Stimulated activated CD4-positive, alpha-beta T cell treated with anti-CD3 and anti-CD28 coated beads, Interleukin-2, amount 100 ng/mL, for 24 hours (primary cell): ENCODE data around the gene CERT1.

Experiments used
- DNase-seq, 2 donors: peaks; one replicate each; pipeline ENCODE4 v3.0.0-alpha.2; 2020

Gene CERT1

DNA sequence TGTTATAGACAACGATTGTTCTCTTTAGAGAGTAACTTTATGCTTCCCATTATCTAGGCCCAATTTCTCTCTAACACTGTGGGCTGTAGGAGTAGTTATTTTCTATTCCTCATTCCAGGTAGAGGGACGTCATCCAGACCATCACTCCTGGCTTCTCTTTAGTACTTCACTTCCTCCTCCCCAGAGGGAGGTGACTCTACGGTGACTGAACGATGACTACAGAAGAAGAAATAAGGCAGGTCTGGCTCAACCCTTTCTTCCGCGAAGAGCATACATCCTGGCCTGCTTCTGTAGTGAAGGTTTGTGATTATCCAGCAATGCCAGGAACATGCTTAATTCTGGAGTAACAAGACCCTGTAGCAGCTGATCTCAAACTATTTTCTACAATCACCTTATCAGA, 123.6 kb downstream of the CERT1 start:
- DNase-seq: no peak

- DNase-seq: no peak
These were observed 127.2 kb downstream of the CERT1 start for GRCh38 chr5:75384218-75384617.

GRCh38 chr5:75381456-75381855, 130.0 kb downstream of the CERT1 start:
- no peak for DNase-seq

DNA sequence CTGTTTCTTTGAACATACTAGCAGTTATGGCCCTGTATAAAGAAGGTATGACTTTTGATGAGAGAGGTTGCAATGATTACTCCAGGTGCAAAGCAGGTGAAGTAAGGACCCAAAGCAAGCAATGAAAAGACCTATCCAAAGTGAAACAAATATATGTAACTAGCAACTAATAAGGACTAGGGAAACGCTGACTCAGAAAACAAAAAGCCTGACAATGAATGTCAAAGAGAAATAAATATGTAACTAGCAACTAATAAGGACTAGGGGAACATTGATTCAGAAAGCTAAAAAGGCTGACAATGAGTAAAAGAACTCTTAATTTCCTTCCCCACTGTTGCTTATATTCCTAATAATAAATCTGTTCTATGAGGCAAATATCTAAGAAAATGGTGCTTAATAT, 131.3 kb downstream of the CERT1 start:
- no peak for DNase-seq

GRCh38 chr5:75375414-75375813, 136.0 kb downstream of the CERT1 start:
- no peak for DNase-seq

GRCh38 chr5:75374394-75374814, 137.0 kb downstream of the CERT1 start:
- no peak for DNase-seq

- DNase-seq: no peak
These were observed 137.6 kb downstream of the CERT1 start for GRCh38 chr5:75373862-75374261.

DNA sequence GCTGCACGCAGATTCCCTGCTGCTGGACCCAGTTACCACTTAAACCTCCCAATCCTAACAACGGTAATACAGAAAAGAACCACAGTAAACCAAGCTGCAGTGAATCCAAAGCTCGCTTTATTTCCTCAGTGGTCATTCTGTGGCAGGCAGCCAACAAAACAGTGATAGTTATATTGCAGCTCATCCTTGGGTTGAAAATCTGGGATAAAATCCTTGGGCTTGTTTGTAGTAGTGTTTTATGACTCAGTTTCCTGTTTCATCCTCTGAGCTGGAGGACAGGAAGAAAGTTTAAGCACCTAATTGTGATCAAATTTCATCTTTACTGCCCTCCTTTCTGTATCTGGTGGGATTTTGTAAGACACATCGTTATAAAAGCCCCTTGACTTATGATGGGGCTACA, 143.0 kb downstream of the CERT1 start:
- no peak for DNase-seq

DNA sequence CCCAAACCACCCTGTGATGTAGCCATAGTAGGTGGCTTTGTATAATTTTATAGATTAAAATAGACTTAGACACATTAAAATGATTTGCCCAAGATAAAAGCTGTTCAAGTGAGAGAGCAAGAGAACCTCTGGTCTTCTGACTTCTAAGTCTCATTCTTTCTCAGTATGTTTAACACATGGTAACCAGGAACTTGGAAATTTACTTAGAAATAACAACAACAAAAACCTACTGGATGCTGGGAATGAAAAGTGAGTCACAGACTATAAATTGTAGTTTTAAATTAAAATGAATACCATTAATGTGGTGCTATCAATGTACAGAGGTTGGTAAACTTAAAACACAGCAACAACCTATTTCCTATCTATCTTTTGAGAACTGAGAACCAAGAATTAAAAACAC, 144.0 kb downstream of the CERT1 start:
- no peak for DNase-seq

- no peak for DNase-seq
These were observed 144.6 kb downstream of the CERT1 start for GRCh38 chr5:75366787-75367186.

- no peak for DNase-seq
These were observed 145.7 kb downstream of the CERT1 start for GRCh38 chr5:75365740-75366139.

GRCh38 chr5:75364571-75365280, 146.7 kb downstream of the CERT1 start:
- DNase-seq: no peak

DNA sequence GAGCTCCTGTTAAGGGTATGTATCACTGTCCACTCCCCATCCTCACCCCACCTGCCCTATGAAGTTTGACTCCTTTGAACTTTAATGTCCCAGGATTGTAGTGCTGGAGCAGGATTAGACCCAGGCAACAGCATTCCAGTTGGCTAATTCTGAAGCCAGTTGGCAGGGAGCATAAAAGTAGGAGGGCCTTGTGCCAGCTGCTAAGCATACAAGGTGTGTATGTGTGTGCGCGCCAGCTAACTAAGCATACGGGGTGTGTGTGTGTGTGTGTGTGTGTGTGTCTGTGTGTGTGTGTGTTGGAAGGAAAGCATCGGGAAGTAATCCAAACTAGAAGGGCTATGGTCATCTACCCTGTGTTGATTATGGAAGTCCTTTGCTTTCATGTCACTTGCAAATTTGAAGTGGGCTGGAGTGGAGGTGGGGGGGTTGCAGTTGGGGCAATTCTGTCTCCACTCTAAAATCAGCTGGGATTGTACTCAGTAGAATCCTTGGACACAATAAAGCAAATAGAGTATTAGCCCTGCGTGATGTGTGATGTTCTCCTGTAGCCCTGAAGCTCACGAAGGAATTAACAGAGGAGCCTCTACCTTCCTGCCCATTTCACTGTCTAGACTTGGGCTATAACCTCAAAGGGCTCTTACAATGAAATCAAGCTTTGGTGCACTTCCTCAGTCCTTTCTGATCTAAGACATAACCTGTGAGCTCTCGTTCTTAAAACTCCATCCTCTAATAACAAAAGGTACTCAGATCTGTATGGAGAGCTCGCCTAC, 147.5 kb downstream of the CERT1 start:
- DNase-seq: no peak

DNA sequence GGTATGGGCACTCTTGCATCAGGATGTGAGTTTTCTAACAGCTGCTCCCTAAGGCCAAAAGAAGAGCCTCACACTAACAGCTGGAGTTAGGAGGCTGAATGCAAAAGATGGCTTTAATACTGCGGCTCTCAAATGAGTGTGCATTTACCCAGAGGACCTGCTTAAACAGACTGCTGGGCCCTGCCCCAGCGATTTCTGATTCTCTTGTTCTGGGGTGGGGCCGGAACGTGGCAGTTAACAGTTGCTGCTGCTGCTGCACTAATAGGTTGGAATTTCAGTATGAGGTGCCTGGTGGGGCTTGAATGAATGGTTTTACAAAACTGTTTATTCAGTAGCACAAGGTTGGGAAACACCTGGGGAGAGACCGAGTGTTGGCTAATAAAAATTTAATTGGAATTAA, 148.3 kb downstream of the CERT1 start:
- DNase-seq: no peak

GRCh38 chr5:75362474-75362975, 148.9 kb downstream of the CERT1 start:
- no peak for DNase-seq

- DNase-seq: no peak
These were observed 150.1 kb downstream of the CERT1 start for GRCh38 chr5:75361310-75361709.

DNA sequence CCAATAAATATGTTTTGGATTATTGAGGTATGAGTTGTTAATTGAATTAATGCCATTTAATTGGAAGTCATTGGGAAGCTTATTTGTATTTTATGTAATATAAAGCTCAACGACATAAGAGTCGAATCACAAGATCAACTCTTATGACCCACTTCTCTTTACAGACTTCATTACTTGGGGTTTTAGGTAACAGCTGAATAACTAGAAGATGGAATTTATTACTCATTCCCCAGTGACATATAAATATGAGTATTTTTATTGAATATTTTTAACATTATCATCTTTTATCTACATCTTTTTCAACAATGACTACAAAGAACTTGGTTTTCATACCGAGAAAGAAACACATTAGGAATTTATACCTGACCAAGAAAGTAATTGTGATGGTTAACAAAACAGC, 153.3 kb downstream of the CERT1 start:
- DNase-seq: no peak

GRCh38 chr5:75356719-75357118, 154.7 kb downstream of the CERT1 start:
- DNase-seq: no peak

GRCh38 chr5:75355236-75355635, 156.2 kb downstream of the CERT1 start:
- DNase-seq: no peak

DNA sequence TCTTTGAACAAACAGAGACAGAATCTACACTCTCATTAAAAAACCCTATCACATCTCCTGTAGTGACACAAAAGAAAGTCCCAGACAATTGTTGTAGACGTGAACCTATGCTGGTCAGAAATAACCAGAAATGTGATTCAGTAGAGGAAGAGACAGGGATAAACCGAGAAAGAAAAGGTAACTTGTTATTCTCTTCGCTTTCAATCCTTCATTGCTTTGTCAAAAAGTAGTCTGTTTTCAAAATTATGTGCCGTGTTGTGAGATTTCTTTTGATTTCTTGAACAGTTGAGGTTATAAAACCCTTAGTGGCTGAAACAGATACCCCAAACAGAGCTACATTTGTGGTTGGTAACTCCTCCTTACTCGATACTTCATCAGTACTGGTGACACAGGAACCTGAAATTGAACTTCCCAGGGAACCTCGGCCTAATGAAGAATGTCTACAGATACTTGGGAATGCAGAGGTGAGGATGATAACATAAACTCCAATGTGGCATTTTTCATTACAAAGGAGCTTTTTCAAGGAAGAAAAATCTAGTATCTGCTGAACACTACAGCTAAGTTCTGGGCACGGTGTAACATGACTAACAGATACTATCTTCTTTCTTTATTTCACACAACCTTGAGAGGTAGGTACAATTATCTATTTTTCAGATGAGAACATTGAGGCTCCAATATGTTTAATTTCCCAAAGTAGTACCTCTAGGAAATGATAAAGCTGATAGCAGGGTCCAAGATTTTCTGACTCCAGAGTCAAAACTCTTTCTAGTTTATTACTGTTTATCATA, 160.1 kb downstream of the CERT1 start:
- DNase-seq: no peak

GRCh38 chr5:75349663-75350062, 161.8 kb downstream of the CERT1 start:
- no peak for DNase-seq

DNA sequence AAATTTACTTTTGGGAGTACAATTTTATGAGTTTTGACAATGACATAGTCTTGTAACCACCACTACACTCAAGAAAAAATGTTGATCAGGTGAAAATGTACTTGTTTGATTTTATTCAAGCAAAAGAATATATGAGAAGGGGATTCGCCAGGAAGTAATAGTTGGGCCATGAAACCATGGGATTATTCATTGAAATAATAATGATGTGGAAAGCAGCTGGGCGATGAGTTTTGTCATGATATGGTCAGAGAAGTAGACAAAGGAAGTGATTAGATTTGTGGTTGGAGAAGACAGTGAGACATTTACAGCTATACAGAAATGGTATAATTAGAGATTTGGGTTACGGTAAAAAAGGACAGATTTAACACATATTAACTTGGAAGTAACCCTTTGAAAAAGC, 163.2 kb downstream of the CERT1 start:
- no peak for DNase-seq

DNA sequence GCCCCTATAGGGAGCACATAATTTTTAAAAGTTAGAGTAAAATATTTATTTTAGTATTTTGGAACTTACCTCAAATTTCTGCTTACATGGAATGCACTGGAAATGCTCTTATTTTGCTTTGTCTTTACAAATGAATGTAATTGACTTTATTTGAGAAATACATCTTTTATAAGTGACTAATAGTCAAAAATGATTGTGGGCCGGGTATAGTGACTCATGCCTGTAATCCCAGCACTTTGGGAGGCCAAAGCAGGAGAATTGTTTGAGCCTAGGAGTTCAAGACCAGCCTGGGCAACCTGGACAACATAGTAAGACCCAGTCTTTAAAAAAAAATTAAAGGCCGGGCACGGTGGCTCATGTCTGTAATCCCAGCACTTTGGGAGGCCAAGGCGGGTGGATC, 168.6 kb downstream of the CERT1 start:
- DNase-seq: no peak

- DNase-seq: no peak
These were observed 169.5 kb downstream of the CERT1 start for GRCh38 chr5:75341934-75342333.
